Measurements from ENCODE around the gene TBCD. TPM values are rescaled to one million over a fixed set of nuclear protein-coding genes. Genes with fewer than 3 reads are reported as not detected.

The TBCD gene
- total and polyA plus RNA-seq, 4 donors, result 56.3 to 140 (median 92.8) TPM

- Histone ChIP-seq H3K4me3 (ENCODE audit: low read depth, low read length) (no peak overlapping the region), H3K27me3 (ENCODE audit: control insufficient read depth, insufficient read depth, low read length) (no peaks in the 10 kb centered on the region), H3K27ac (ENCODE audit: low read depth, low read length) (no peak overlapping the region), H3K36me3 (ENCODE audit: control insufficient read depth, insufficient read depth, low read length) (peaks cover 69% of the 10 kb centered on the region), H3K4me1 (ENCODE audit: control insufficient read depth, insufficient read depth, low read length) (peaks cover 57% of the 10 kb centered on the region), H3K9me3 (ENCODE audit: control insufficient read depth, insufficient read depth, low read length) (peaks cover 4% of the 10 kb centered on the region)
- DNase-seq (ENCODE audit: low read depth in 4 of 6, low spot score in 6 of 6), result no peak
- 92% methylated on average over 25 of the region's 25 CpGs for WGBS (ENCODE audit: insufficient coverage)
Observed at GRCh38 chr17:82884341-82884969, 132.6 kb downstream of the TBCD start.

DNA sequence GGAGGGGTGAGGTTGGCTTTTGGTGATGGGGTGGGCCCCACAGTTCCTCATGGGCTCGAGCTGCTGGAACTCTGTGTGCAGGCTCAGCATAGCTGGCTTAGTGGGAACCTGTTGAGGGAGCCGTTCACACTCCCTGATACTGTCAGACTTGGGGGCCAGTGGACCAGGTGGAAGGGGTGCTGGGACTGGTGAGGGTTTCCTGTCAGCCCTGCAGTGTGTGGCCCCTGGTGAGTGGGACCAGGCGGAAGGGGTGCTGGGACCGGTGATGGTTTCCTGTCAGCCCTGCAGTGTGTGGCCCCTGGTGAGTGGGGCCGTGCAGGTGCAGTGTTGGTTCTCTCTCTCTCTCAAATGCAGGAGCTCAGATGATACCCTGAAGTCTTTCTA lies 133.1 kb downstream of the TBCD start:
- no peak for DNase-seq (ENCODE audit: low read depth in 4 of 6, low spot score in 6 of 6)
- H3K27ac ChIP-seq (ENCODE audit: low read depth, low read length), result no peak overlapping the region
- H3K36me3 ChIP-seq (ENCODE audit: control insufficient read depth, insufficient read depth, low read length), result peaks cover 74% of the 10 kb centered on the region
- peaks cover 57% of the 10 kb centered on the region for H3K4me1 ChIP-seq (ENCODE audit: control insufficient read depth, insufficient read depth, low read length)
- no peak overlapping the region for H3K4me3 ChIP-seq (ENCODE audit: low read depth, low read length)
- 85% methylated on average over 5 of the region's 5 CpGs for WGBS (ENCODE audit: insufficient coverage)
- H3K27me3 ChIP-seq (ENCODE audit: control insufficient read depth, insufficient read depth, low read length), result no peaks in the 10 kb centered on the region
- peaks cover 4% of the 10 kb centered on the region for H3K9me3 ChIP-seq (ENCODE audit: control insufficient read depth, insufficient read depth, low read length)

- H3K27me3 ChIP-seq (ENCODE audit: control insufficient read depth, insufficient read depth, low read length), result no peaks in the 10 kb centered on the region
Observed at GRCh38 chr17:82887255-82888164, 135.6 kb downstream of the TBCD start.

GRCh38 chr17:82888583-82889495 lies 137.0 kb downstream of the TBCD start:
- Histone ChIP-seq H3K9me3 (ENCODE audit: control insufficient read depth, insufficient read depth, low read length) (peaks cover 4% of the 10 kb centered on the region), H3K4me1 (ENCODE audit: control insufficient read depth, insufficient read depth, low read length) (peaks cover 45% of the 10 kb centered on the region), H3K27me3 (ENCODE audit: control insufficient read depth, insufficient read depth, low read length) (no peaks in the 10 kb centered on the region), H3K27ac (ENCODE audit: low read depth, low read length) (no peak overlapping the region), H3K36me3 (ENCODE audit: control insufficient read depth, insufficient read depth, low read length) (peaks cover 72% of the 10 kb centered on the region), H3K4me3 (ENCODE audit: low read depth, low read length) (no peak overlapping the region)
- WGBS (ENCODE audit: insufficient coverage), result 80% methylated on average over 30 of the region's 30 CpGs
- no peak for DNase-seq (ENCODE audit: low read depth in 4 of 6, low spot score in 6 of 6)

More at GRCh38 chr17:82887255-82888164, 135.6 kb downstream of the TBCD start:
- peaks cover 4% of the 10 kb centered on the region for H3K9me3 ChIP-seq (ENCODE audit: control insufficient read depth, insufficient read depth, low read length)
- H3K36me3 ChIP-seq (ENCODE audit: control insufficient read depth, insufficient read depth, low read length), result peaks cover 80% of the 10 kb centered on the region
- DNase-seq (ENCODE audit: low read depth in 4 of 6, low spot score in 6 of 6), result no peak
- WGBS (ENCODE audit: insufficient coverage), result 96% methylated on average over 24 of the region's 27 CpGs
- H3K4me3 ChIP-seq (ENCODE audit: low read depth, low read length), result no peak overlapping the region
- no peak overlapping the region for H3K27ac ChIP-seq (ENCODE audit: low read depth, low read length)
- peaks cover 45% of the 10 kb centered on the region for H3K4me1 ChIP-seq (ENCODE audit: control insufficient read depth, insufficient read depth, low read length)

DNA sequence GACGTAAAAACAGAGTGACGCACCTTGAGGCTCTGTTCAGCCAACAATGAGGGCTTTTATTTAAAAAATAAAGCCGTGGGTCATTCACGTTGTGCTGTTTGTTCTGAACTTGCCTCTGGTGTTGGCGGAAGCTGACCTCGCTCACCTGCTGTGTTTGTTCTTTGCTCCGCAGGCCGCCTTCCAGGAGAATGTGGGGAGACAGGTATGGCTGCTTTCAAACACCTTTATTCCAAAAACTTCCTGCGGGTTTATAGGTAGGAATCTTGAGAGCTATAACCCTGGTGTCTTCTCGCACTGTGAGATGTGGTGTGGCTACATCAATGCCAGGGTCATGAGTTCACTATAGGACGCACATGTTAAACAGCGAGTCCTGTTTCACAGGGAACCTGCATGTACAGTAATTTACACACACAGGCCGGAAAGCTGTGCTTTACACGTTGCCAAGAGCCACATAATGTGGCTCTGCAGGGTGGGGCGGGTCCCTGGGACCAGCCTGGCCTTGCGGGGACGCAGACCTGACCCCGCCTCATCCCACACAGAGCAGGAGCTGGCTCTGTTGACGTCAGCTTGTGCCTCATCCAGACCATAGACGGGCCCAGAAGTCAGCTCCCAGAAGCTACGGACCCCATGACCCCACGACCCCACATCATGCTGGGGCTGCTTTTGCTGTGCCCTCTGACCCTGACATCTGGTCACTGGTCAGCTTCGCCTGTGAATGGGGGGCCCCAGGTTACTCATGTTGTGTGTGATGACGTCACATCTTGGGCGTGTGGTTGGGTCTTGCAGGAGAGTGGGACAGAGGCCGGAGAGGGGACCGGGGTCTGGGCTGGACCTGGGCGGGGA lies 137.9 kb downstream of the TBCD start:
- H3K27ac ChIP-seq (ENCODE audit: low read depth, low read length), result no peak overlapping the region
- WGBS (ENCODE audit: insufficient coverage), result 83% methylated on average over 21 of the region's 28 CpGs

GRCh38 chr17:82890339-82890730 lies 138.5 kb downstream of the TBCD start:
- no peak overlapping the region for H3K27ac ChIP-seq (ENCODE audit: low read depth, low read length)
- no peak for DNase-seq (ENCODE audit: low read depth in 4 of 6, low spot score in 6 of 6)
- H3K36me3 ChIP-seq (ENCODE audit: control insufficient read depth, insufficient read depth, low read length), result peaks cover 66% of the 10 kb centered on the region
- H3K4me1 ChIP-seq (ENCODE audit: control insufficient read depth, insufficient read depth, low read length), result peaks cover 32% of the 10 kb centered on the region
- WGBS (ENCODE audit: insufficient coverage), result 88% methylated on average over 14 of the region's 18 CpGs
- H3K9me3 ChIP-seq (ENCODE audit: control insufficient read depth, insufficient read depth, low read length), result peaks cover 4% of the 10 kb centered on the region
- no peaks in the 10 kb centered on the region for H3K27me3 ChIP-seq (ENCODE audit: control insufficient read depth, insufficient read depth, low read length)
- no peak overlapping the region for H3K4me3 ChIP-seq (ENCODE audit: low read depth, low read length)

More for the DNA sequence above, 137.9 kb downstream of the TBCD start:
- DNase-seq (ENCODE audit: low read depth in 4 of 6, low spot score in 6 of 6), result no peak
- H3K9me3 ChIP-seq (ENCODE audit: control insufficient read depth, insufficient read depth, low read length), result peaks cover 4% of the 10 kb centered on the region
- H3K27me3 ChIP-seq (ENCODE audit: control insufficient read depth, insufficient read depth, low read length), result no peaks in the 10 kb centered on the region
- H3K4me1 ChIP-seq (ENCODE audit: control insufficient read depth, insufficient read depth, low read length), result peaks cover 36% of the 10 kb centered on the region
- H3K4me3 ChIP-seq (ENCODE audit: low read depth, low read length), result no peak overlapping the region
- peaks cover 64% of the 10 kb centered on the region for H3K36me3 ChIP-seq (ENCODE audit: control insufficient read depth, insufficient read depth, low read length)

GRCh38 chr17:82890926-82891678 lies 139.2 kb downstream of the TBCD start:
- peaks cover 28% of the 10 kb centered on the region for H3K4me1 ChIP-seq (ENCODE audit: control insufficient read depth, insufficient read depth, low read length)
- H3K4me3 ChIP-seq (ENCODE audit: low read depth, low read length), result no peak overlapping the region
- peaks cover 4% of the 10 kb centered on the region for H3K9me3 ChIP-seq (ENCODE audit: control insufficient read depth, insufficient read depth, low read length)
- no peaks in the 10 kb centered on the region for H3K27me3 ChIP-seq (ENCODE audit: control insufficient read depth, insufficient read depth, low read length)
- H3K36me3 ChIP-seq (ENCODE audit: control insufficient read depth, insufficient read depth, low read length), result peaks cover 71% of the 10 kb centered on the region
- WGBS (ENCODE audit: insufficient coverage), result 86% methylated on average over 29 of the region's 29 CpGs
- DNase-seq (ENCODE audit: low read depth in 4 of 6, low spot score in 6 of 6), result no peak
- no peak overlapping the region for H3K27ac ChIP-seq (ENCODE audit: low read depth, low read length)

GRCh38 chr17:82891911-82892310 lies 140.0 kb downstream of the TBCD start:
- H3K4me1 ChIP-seq (ENCODE audit: control insufficient read depth, insufficient read depth, low read length), result peaks cover 27% of the 10 kb centered on the region
- no peak overlapping the region for H3K4me3 ChIP-seq (ENCODE audit: low read depth, low read length)
- H3K36me3 ChIP-seq (ENCODE audit: control insufficient read depth, insufficient read depth, low read length), result peaks cover 77% of the 10 kb centered on the region
- WGBS (ENCODE audit: insufficient coverage), result 85% methylated on average over 10 of the region's 10 CpGs
- H3K27me3 ChIP-seq (ENCODE audit: control insufficient read depth, insufficient read depth, low read length), result no peaks in the 10 kb centered on the region
- H3K9me3 ChIP-seq (ENCODE audit: control insufficient read depth, insufficient read depth, low read length), result peaks cover 4% of the 10 kb centered on the region
- H3K27ac ChIP-seq (ENCODE audit: low read depth, low read length), result no peak overlapping the region
- DNase-seq (ENCODE audit: low read depth in 4 of 6, low spot score in 6 of 6), result no peak
